Psoas muscle (tissue), 8 donors: ENCODE data around the gene INHBB. TPM values are rescaled to one million over a fixed set of nuclear protein-coding genes. Genes with fewer than 3 reads are reported as not detected.

Experiments used
- ATAC-seq, 4 donors: fragments of 200-7000 bp; cut with Tn5 transposase; one replicate each; pipeline ENCODE4 v1.9.1; 2020; ENCODE audit warnings: moderate library complexity in 3 of 4, mild to moderate bottlenecking in 2 of 4
- DNase-seq, 2 donors: peaks; one replicate each; pipeline ENCODE4 v3.0.0-alpha.2; 2020
- H3K27ac ChIP-seq: fragments of 200-600 bp; one replicate; pipeline ENCODE4 v1.8.0; 2022
- H3K27me3 ChIP-seq, 3 donors: fragments of 200-600 bp in 1 of 3; one replicate each; pipeline versions ENCODE4 v1.6.1 to v1.8.0; 2013 to 2022; ENCODE audit warnings: low read length in 2 of 3, mild to moderate bottlenecking in 2 of 3, moderate library complexity in 1 of 3; ENCODE audit not compliant: insufficient read depth in 3 of 3
- H3K36me3 ChIP-seq, 2 donors: fragments of 200-600 bp in 1 of 2; one replicate each; pipeline versions ENCODE4 v1.6.1 to v1.8.0; 2013 to 2022; ENCODE audit warnings: low read depth in 1 of 2, mild to moderate bottlenecking in 1 of 2, moderate library complexity in 1 of 2; ENCODE audit not compliant: insufficient read depth in 1 of 2
- H3K4me1 ChIP-seq: fragments of 200-600 bp; one replicate; pipeline ENCODE4 v1.8.0; 2022
- H3K4me3 ChIP-seq: fragments of 200-600 bp; one replicate; pipeline ENCODE4 v1.8.0; 2022; ENCODE audit warnings: mild to moderate bottlenecking
- H3K9me3 ChIP-seq: fragments of 200-600 bp; one replicate; pipeline ENCODE4 v1.8.0; 2022
- CTCF ChIP-seq: fragments of 200-600 bp; IDR thresholded peaks from one replicate; pipeline ENCODE4 v1.8.0; 2022; ENCODE audit warnings: antibody characterized with exemption
- WGBS, 3 donors: extraction: QIAGEN DNeasy Blood & Tissue Kit; methylation state at CpG; one replicate each; pipeline versions ENCODE4 v1.1.6 to v1.1.7; 2013; 5-methylcytosine and 5-hydroxymethylcytosine counted together
- intact Hi-C, 2 donors: fragments of 100-400 bp; cut with DNase I; formaldehyde crosslinking; loops; one replicate each; pipeline versions ENCODE4 v1.11.0 to v1.14.2; 2022
- polyA plus RNA-seq, 3 donors: library from polyadenylated mRNA; stranded (reverse); fragments of 200-250 nt; gene quantifications; one replicate each; pipeline ENCODE4 v1.2.3, GENCODE V29; 2013
- total RNA-seq, 4 donors: library from RNA; stranded (reverse); fragmentation: NEBNext Ultra II Directional in 2 of 4; extraction: Animal tissue kit (Norgen Biotek cat#: 25700) in 2 of 4; gene quantifications; one replicate each; pipeline versions ENCODE4 v1.2.1 to v1.2.4, GENCODE V29; 2021 to 2023
- donor health status: healthy with polysubstance abuse.
- donor health status: DM: no; HTN: no; CAD: no; lungs with moderate emphysema.
- donor health status: Bipolar disorder and iron deficiency.
- donor health status: healthy.
- donor health status: DM: yes; HTN: yes; CAD: no.
- donor health status: DM: no; HTN: no; CAD: no.
- donor health status: DM: no; HTN: no; CAD: no.
- donor health status: DM: yes; HTN: yes; CAD: no.

Gene INHBB
- total and polyA plus RNA-seq, 7 donors, result 2.9 to 20.0 (median 13.4) TPM

DNA sequence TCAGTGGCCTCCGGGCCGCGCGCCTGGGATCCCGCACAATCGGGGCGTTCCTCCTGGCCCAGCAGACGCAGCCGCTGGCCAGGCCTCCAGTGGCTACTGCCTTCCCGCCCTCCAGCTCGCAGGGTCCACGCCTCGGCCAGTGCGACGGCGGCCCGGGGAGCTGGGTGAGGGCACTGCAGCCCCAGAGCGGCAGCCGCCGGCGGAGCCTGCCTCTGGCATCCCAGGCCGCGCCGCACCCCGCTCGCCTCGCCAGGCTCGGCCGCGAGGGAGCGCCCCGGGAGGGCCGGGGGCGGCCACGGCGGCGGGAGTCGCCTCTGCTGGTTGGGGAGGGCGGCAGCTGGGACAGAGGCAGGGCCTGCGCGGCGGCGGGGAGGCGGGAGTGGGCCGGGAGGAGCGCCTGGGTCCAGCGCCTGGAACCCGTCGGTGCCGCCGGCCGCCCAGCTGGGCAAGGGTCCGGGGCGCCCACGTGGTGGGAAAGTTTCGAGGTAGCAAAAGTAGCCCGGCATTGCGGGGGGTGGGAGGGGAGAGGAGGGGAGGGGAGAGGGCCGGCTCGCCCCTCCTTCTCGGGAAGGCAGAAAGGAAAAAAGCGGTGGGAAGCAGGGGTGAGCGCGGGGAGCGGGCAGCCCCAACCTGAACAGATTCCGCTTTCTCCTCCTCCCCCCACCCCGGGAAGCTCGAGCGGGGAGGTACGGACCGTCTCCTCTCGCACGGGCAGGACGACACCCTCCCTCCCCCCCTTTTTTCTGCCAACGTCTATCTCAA, 1.5 kb upstream of the INHBB start:
- 1 to 6% (median 2%) methylated on average over 39 to 75 of the region's 75 CpGs for whole genome bisulfite sequencing, 3 donors
- intact Hi-C loops, result loop anchor here (2.0 to 5.0 kb wide), 4 partner anchors 88 to 733 kb away; no protein-coding TSS in a partner anchor
- ATAC-seq (peak; percentile 27 to 58 (median 44)), DNase-seq (peak; percentile 58 to 79)
- peaks cover 19% of the 10 kb centered on the region for H3K4me1 ChIP-seq
- TF ChIP-seq CTCF, result peak; percentile 15
- H3K27me3 ChIP-seq, result peaks cover 0 to 30% (median 7%) of the 10 kb centered on the region in 3 donors
- peak overlapping the region; percentile 46 for H3K27ac ChIP-seq
- H3K4me3 ChIP-seq, result peak overlapping the region; percentile 72
- H3K9me3 ChIP-seq, result no peaks in the 10 kb centered on the region
- peaks cover 0 to 3% of the 10 kb centered on the region in 2 donors for H3K36me3 ChIP-seq

GRCh38 chr2:120344976-120345581, 857 bp upstream of the INHBB start:
- Histone ChIP-seq H3K27ac (peak overlapping the region; percentile 46), H3K36me3 (peaks cover 0 to 8% of the 10 kb centered on the region in 2 donors), H3K27me3 (peaks cover 0 to 30% (median 7%) of the 10 kb centered on the region in 3 donors), H3K9me3 (no peaks in the 10 kb centered on the region), H3K4me3 (peak overlapping the region; percentile 72), H3K4me1 (peaks cover 19% of the 10 kb centered on the region)
- peak in 3 of 4 donors; percentile 21 to 26 (median 23) for ATAC-seq
- TF ChIP-seq CTCF, result no peak
- peak in 1 of 2 donors; percentile 55 for DNase-seq
- whole genome bisulfite sequencing, 3 donors, result 0 to 1% (median 0%) methylated on average over 44 to 87 of the region's 90 CpGs
- intact Hi-C loops, result loop anchor here (2.0 to 5.0 kb wide), 4 partner anchors 87 to 732 kb away; no protein-coding TSS in a partner anchor

DNA sequence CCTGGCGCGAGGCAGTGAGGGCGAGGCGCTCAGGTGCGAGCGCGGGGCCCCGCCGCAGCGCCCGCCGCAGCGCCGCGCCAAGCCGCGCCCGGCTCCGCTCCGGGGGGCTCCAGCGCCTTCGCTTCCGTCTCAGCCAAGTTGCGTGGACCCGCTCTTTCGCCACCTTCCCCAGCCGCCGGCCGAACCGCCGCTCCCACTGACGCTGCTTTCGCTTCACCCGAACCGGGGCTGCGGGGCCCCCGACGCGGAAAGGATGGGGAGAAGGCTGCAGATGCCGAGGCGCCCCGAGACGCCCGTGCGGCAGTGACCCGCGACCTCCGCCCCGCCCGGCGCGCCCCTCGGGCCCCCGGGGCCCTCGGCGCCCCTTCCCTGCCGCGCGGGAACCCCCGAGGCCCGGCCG, 328 bp upstream of the INHBB start:
- DNase-seq, result peak in 1 of 2 donors; percentile 51
- H3K27me3 ChIP-seq, result peaks cover 0 to 30% (median 7%) of the 10 kb centered on the region in 3 donors
- WGBS, 3 donors, result 0 to 1% (median 1%) methylated on average over 14 to 62 of the region's 62 CpGs

More for the DNA sequence above, 328 bp upstream of the INHBB start:
- TF ChIP-seq CTCF, result no peak
- no peaks in the 10 kb centered on the region for H3K9me3 ChIP-seq
- intact Hi-C loops, result loop anchor here in 1 of 2 donors (2.0 kb wide), 1 partner anchor 335 kb away; no protein-coding TSS in a partner anchor
- peak overlapping the region; percentile 72 for H3K4me3 ChIP-seq
- no peak overlapping the region for H3K27ac ChIP-seq
- H3K36me3 ChIP-seq, result peaks cover 0 to 10% of the 10 kb centered on the region in 2 donors
- H3K4me1 ChIP-seq, result peaks cover 19% of the 10 kb centered on the region
- ATAC-seq, result no peak
